ENCODE results near the gene SPATS2. TPM values are rescaled to one million over a fixed set of nuclear protein-coding genes. Genes with fewer than 3 reads are reported as not detected.

The SPATS2 gene
- total RNA-seq, 2 donors from 2014 or later = 17.2 to 21.9 TPM

DNA sequence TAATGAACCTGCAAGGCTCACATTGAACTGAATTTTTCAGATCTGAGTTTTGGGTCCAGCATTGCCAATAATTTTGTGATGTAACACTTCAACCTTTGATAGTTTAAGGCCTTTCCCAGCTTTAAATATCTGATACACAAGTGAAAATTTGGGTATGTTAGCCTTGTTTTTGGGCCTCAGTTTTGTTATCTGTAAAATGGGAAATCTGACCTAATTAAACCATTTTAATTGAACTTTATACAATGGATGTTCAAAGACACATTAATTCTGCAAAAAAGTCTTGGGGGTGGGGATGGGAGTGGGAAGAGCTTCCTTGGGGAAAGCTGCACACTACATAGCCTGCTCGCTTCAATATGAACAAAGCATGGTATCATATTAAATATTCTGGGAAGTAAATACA, 5.2 kb upstream of the SPATS2 start:
- Histone ChIP-seq H3K27me3 (no peaks in the 10 kb centered on the region), H3K27ac (no peak overlapping the region), H3K4me1 (peaks cover 5% of the 10 kb centered on the region), H3K9ac (ENCODE audit: low read depth in 2 of 2, low read length in 2 of 2) (no peak overlapping the region), H3K36me3 (no peaks in the 10 kb centered on the region), H3K9me3 (no peaks in the 10 kb centered on the region), H3K4me3 (no peak overlapping the region)
- no peak for DNase-seq
- TF ChIP-seq, protein P1, sequence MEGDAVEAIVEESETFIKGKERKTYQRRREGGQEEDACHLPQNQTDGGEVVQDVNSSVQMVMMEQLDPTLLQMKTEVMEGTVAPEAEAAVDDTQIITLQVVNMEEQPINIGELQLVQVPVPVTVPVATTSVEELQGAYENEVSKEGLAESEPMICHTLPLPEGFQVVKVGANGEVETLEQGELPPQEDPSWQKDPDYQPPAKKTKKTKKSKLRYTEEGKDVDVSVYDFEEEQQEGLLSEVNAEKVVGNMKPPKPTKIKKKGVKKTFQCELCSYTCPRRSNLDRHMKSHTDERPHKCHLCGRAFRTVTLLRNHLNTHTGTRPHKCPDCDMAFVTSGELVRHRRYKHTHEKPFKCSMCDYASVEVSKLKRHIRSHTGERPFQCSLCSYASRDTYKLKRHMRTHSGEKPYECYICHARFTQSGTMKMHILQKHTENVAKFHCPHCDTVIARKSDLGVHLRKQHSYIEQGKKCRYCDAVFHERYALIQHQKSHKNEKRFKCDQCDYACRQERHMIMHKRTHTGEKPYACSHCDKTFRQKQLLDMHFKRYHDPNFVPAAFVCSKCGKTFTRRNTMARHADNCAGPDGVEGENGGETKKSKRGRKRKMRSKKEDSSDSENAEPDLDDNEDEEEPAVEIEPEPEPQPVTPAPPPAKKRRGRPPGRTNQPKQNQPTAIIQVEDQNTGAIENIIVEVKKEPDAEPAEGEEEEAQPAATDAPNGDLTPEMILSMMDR (IDR thresholded peaks at IDR 0.05) = no peak
- intact Hi-C loops (cut with DNase I) = no loop called here

DNA sequence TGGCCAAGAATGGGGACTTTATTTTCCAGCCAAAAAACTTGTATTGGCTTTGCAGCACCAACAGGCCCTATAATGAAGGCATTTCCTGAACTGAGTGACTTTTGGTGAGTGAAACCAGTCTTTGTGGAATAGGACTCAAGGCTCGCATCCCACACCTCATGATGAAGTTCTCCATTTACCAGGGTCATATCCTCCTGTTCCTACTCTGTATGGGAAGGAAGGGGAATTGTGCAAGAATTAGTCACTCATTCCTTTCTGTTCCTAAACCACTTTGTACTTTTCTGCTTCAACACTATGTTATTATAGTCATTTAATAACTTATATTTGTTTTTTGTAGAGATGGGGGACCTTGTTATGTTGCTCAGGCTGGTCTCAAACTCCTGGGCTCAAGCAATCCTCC, 2.3 kb upstream of the SPATS2 start:
- no peak for DNase-seq
- intact Hi-C loops (cut with DNase I) = no loop called here
- Histone ChIP-seq H3K36me3 (no peaks in the 10 kb centered on the region), H3K9me3 (no peaks in the 10 kb centered on the region), H3K4me3 (no peak overlapping the region), H3K27me3 (no peaks in the 10 kb centered on the region), H3K4me1 (peaks cover 5% of the 10 kb centered on the region), H3K9ac (ENCODE audit: low read depth in 2 of 2, low read length in 2 of 2) (no peak overlapping the region), H3K27ac (no peak overlapping the region)
- TF ChIP-seq, protein P1 (IDR thresholded peaks at IDR 0.05) = no peak

DNA sequence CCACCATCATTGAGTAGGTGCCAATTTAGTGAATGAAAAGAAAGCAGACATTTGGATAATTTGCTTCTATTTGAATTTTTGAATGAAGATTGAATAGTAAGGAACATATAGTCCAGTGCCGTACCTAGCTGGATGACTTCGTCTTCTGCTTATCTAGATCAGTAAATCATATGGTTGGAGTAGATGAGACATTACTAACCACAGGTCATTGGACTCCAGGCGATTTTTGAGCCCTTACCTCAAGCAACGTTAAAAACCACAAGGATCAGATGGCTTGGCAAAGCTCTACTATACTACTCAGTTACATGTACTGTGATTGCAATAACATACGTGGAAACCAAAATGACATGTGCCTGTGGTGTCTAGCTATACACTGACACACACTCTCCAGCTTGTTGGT, 1.7 kb upstream of the SPATS2 start:
- peaks cover 5% of the 10 kb centered on the region for H3K4me1 ChIP-seq
- no peak for DNase-seq
- no peaks in the 10 kb centered on the region for H3K36me3 ChIP-seq
- H3K9ac ChIP-seq (ENCODE audit: low read depth in 2 of 2, low read length in 2 of 2) = no peak overlapping the region
- H3K9me3 ChIP-seq = no peaks in the 10 kb centered on the region
- intact Hi-C loops (cut with DNase I) = no loop called here
- no peak overlapping the region for H3K27ac ChIP-seq
- TF ChIP-seq, protein P1 (IDR thresholded peaks at IDR 0.05) = no peak
- no peaks in the 10 kb centered on the region for H3K27me3 ChIP-seq
- no peak overlapping the region for H3K4me3 ChIP-seq

DNA sequence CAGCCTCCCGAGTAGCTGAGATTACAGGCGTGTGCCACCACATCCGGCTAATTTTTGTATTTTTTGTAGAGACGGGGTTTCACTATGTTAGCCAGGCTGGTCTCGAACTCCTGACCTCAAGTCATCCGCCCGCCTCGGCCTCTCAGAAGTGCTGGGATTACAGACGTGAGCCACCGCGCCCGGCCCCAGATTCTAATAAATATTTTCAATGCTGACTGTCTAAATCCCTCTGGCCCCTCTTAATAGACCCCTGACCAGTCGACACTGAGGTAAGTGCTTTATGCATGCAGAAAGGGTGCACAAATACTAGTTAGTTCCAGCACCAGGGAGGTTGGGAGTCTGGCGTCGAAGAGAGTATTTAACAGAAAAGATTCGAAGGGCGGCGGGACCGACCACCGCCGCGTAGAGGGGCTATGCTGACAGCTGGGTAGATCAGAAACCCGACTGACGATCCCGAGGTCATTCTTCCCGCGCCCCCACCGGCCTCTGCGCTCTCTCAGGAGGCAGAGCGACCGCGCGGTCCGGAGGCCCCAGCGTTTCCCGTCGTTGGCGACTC, 1.1 kb upstream of the SPATS2 start:
- TF ChIP-seq, protein P1 (IDR thresholded peaks at IDR 0.05) = no peak
- Histone ChIP-seq H3K9me3 (no peaks in the 10 kb centered on the region), H3K9ac (ENCODE audit: low read depth in 2 of 2, low read length in 2 of 2) (peak overlapping the region; percentile 88 to 94), H3K27ac (peak overlapping the region; percentile 83), H3K27me3 (no peaks in the 10 kb centered on the region), H3K4me3 (peak overlapping the region; percentile 85), H3K36me3 (no peaks in the 10 kb centered on the region), H3K4me1 (peaks cover 5% of the 10 kb centered on the region)
- peak; percentile 26 for DNase-seq
- intact Hi-C loops (cut with DNase I) = no loop called here

DNA sequence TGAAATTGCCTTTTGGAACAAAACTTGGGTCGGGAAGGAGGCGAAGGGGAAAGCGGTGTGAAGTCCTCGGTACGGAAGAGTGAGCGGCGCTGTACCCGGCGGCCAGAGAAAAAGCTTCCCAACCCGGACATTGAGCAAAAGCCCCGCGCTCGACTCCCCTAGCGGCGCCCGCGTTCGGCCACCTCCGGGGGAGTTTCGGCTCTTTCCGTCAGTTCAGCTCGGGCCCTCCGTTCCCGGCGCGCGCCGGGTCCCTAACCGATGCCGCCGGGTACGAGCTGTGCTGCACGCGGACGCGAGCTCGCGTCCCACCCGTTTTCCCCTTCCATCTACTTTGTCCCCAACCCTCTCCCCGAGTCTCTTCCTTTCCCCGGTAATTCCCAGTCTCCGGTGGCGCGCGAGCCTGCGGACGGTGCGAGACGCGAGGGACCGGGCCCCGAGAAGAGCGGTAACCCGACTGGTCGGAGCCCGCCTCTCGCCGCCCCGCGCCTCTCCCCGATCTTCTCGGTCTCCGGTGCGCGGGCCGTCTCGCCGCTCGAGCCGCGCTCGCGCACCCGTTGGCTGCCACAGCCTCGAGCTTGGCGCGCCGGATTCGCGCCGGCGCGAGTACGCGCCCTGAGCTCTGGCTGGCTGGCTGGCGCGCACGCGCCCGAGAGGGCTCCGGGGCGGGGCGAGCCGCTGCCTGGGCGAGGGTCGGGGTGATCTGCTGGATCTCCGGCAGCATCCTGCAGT, 446 bp upstream of the SPATS2 start:
- Histone ChIP-seq H3K36me3 (no peaks in the 10 kb centered on the region), H3K4me1 (peaks cover 5% of the 10 kb centered on the region), H3K9ac (ENCODE audit: low read depth in 2 of 2, low read length in 2 of 2) (peak overlapping the region; percentile 88 to 94), H3K27ac (peak overlapping the region; percentile 83), H3K27me3 (no peaks in the 10 kb centered on the region), H3K4me3 (peak overlapping the region; percentile 85), H3K9me3 (no peaks in the 10 kb centered on the region)
- DNase-seq = peak; percentile 90
- TF ChIP-seq, protein P1 (IDR thresholded peaks at IDR 0.05) = no peak
- intact Hi-C loops (cut with DNase I) = no loop called here
